Endothelial cell of umbilical vein (primary cell): ENCODE results near the gene ATG7. TPM values are rescaled to one million over a fixed set of nuclear protein-coding genes. Genes with fewer than 3 reads are reported as not detected.

ENCODE experiments used
- BruUV-seq: library from RNA; stranded (reverse); fragments of 400-500 nt; replicated peaks from 2 replicates; lab custom pipeline; 2021; lab: Mats Ljungman, UMichigan
- CTCF ChIA-PET: fragments of 300-600, 350-600 bp; sonication (Branson Sonifier 250); formaldehyde crosslinking; loops from one replicate; lab custom pipeline; 2021; ENCODE audit warnings: antibody characterized with exemption, inconsistent platforms; lab: Charles Lee
- POLR2A ChIA-PET: fragments of 300-600, 350-600 bp; sonication (Branson Sonifier 250); formaldehyde crosslinking; loops from one replicate; lab custom pipeline; 2021; ENCODE audit warnings: antibody characterized with exemption, inconsistent platforms; lab: Charles Lee
- DNase-seq: peaks from one replicate; pipeline ENCODE4 v3.0.0-alpha.2; 2011; ENCODE audit warnings: low read depth, low spot score
- FAIRE-seq: peaks from 2 replicates; lab custom pipeline; 2011; peaks lifted over from hg19 to GRCh38; lab: Jason Lieb, UNC
- H2AFZ ChIP-seq: 2 replicates; pipeline ENCODE4 v1.6.0; 2012; ENCODE audit warnings: low read depth, low read length, control low read depth, inconsistent platforms
- H3K27ac ChIP-seq: 2 replicates; pipeline ENCODE4 v1.5.1; 2011; ENCODE audit warnings: low read depth, mild to moderate bottlenecking, control low read depth, low read length, moderate library complexity; ENCODE audit not compliant: insufficient read depth
- H3K27me3 ChIP-seq, 2 experiments: 2 replicates each; pipeline versions ENCODE4 v1.6.0 to v1.6.1; 2011; ENCODE audit warnings: low read length in 2 of 2, mixed read lengths in 1 of 2; ENCODE audit not compliant: control insufficient read depth in 2 of 2, insufficient read depth in 2 of 2
- H3K36me3 ChIP-seq, 2 experiments: 2 replicates in 1 of 2; 3 replicates in 1 of 2; pipeline ENCODE4 v1.5.1; 2011; ENCODE audit warnings: low read length in 2 of 2, mild to moderate bottlenecking in 1 of 2, moderate library complexity in 1 of 2; ENCODE audit not compliant: control insufficient read depth in 2 of 2, insufficient read depth in 2 of 2; ENCODE audit errors: extremely low read depth in 1 of 2
- H3K4me1 ChIP-seq: 3 replicates; pipeline ENCODE4 v1.5.1; 2011; ENCODE audit warnings: mild to moderate bottlenecking, low read length; ENCODE audit not compliant: control insufficient read depth, insufficient read depth; ENCODE audit errors: extremely low read depth
- H3K4me2 ChIP-seq: 2 replicates; pipeline ENCODE4 v1.6.1; 2011; ENCODE audit warnings: low read length, control low read depth, mixed read lengths; ENCODE audit not compliant: insufficient read depth
- H3K4me3 ChIP-seq, 3 experiments: fragments of 200-600 bp in 1 of 3; sonication (generic), shearing (Covaris generic) in 1 of 3; replicated peaks in 1 of 3; 2 replicates each; pipeline ENCODE4 v1.5.1; 2011 to 2016; ENCODE audit warnings: control low read depth in 3 of 3, low read length in 3 of 3, mild to moderate bottlenecking in 2 of 3, inconsistent platforms in 1 of 3, low read depth in 1 of 3, moderate library complexity in 1 of 3; ENCODE audit not compliant: insufficient read depth in 1 of 3
- H3K79me2 ChIP-seq: 2 replicates; pipeline ENCODE4 v1.6.0; 2012; ENCODE audit warnings: low read length, inconsistent platforms; ENCODE audit not compliant: control insufficient read depth, insufficient read depth
- H3K9ac ChIP-seq: replicated peaks from 2 replicates; pipeline ENCODE3; 2011; ENCODE audit warnings: low read length, control low read depth; ENCODE audit not compliant: insufficient read depth; ENCODE audit errors: extremely low read depth
- H3K9me1 ChIP-seq: replicated peaks from 3 replicates; pipeline ENCODE4 v1.6.0; 2011; ENCODE audit warnings: mild to moderate bottlenecking, low read length; ENCODE audit not compliant: control insufficient read depth, insufficient read depth; ENCODE audit errors: extremely low read depth
- H3K9me3 ChIP-seq: replicated peaks from 2 replicates; pipeline ENCODE4 v1.5.1; 2012; ENCODE audit warnings: low read length, inconsistent platforms; ENCODE audit not compliant: control insufficient read depth, insufficient read depth
- H4K20me1 ChIP-seq: replicated peaks from 2 replicates; pipeline ENCODE3; 2011; ENCODE audit warnings: mild to moderate bottlenecking, low read length; ENCODE audit not compliant: control insufficient read depth, insufficient read depth; ENCODE audit errors: extremely low read depth
- EZH2 ChIP-seq: IDR thresholded peaks from 2 replicates; pipeline ENCODE4 v1.6.1; 2012; ENCODE audit warnings: borderline replicate concordance, low read depth, mild to moderate bottlenecking, moderate library complexity, low read length, inconsistent platforms; ENCODE audit not compliant: severe bottlenecking
- FOS ChIP-seq: IDR thresholded peaks from 2 replicates; pipeline ENCODE4 v1.6.1; 2011; ENCODE audit warnings: mild to moderate bottlenecking, low read length, moderate library complexity, borderline replicate concordance; ENCODE audit not compliant: insufficient read depth
- GATA2 ChIP-seq: IDR thresholded peaks from 2 replicates; pipeline ENCODE4 v1.7.0; 2011; ENCODE audit warnings: low read depth, mild to moderate bottlenecking, moderate library complexity, mixed read lengths, low read length; ENCODE audit not compliant: insufficient read length, insufficient read depth
- JUN ChIP-seq: IDR thresholded peaks from 2 replicates; pipeline ENCODE4 v1.6.1; 2011; ENCODE audit warnings: borderline replicate concordance, low read depth; ENCODE audit not compliant: insufficient read length, insufficient read depth
- MYC ChIP-seq: IDR thresholded peaks from one replicate; pipeline ENCODE4 v1.6.1; 2011; ENCODE audit warnings: mild to moderate bottlenecking, low read depth, low read length
- POLR2A ChIP-seq: IDR thresholded peaks from 2 replicates; pipeline ENCODE4 v1.6.1; 2012; ENCODE audit warnings: low read depth, mild to moderate bottlenecking, control low read depth, low read length
- POLR2AphosphoS5 ChIP-seq: IDR thresholded peaks from 2 replicates; pipeline ENCODE4 v1.6.1; 2012; ENCODE audit warnings: low read depth, mild to moderate bottlenecking, control low read depth, low read length, moderate library complexity; ENCODE audit not compliant: insufficient read depth
- dilution Hi-C: fragments of 300-500 bp; cut with MboI; formaldehyde crosslinking; loops from one replicate; pipeline ENCODE4 v1.15.0; 2019; ENCODE audit warnings: low sequenced_read_pairs; ENCODE audit not compliant: extremely low pct_ligation_motif_present
- intact Hi-C: fragments of 100-400 bp; cut with micrococcal nuclease; formaldehyde crosslinking; loops from one replicate; pipeline ENCODE4 v1.10.0; 2022
- polyA plus RNA-seq, 4 experiments: library from polyadenylated mRNA; depleted of rRNA in 3 of 4; stranded (reverse) in 3 of 4; unstranded in 1 of 4; fragments of >200 nt; gene quantifications; 2 replicates each; pipeline versions ENCODE4 v1.2.1 to v1.2.3, GENCODE V29; 2011 to 2012; ENCODE audit warnings: missing spikeins in 1 of 4
- total RNA-seq: library from RNA; stranded (reverse); gene quantifications from 2 replicates; pipeline ENCODE4 v1.2.3, GENCODE V29; 2021
- TF ChIP-seq, protein P1 (sequence below): IDR thresholded peaks from 2 replicates; pipeline ENCODE4 v1.6.1; 2011; ENCODE audit not compliant: insufficient read depth, insufficient read length
- TF ChIP-seq, protein P2 (sequence below), 2 donors: IDR thresholded peaks; 1 replicate in 1 of 2; 2 replicates in 1 of 2; pipeline ENCODE4 v1.5.1; 2011; ENCODE audit warnings: low read length in 2 of 2, mild to moderate bottlenecking in 2 of 2, moderate library complexity in 2 of 2, control low read depth in 1 of 2, inconsistent platforms in 1 of 2, low read depth in 1 of 2; ENCODE audit not compliant: insufficient read depth in 1 of 2; ENCODE audit errors: extremely low read depth in 1 of 2

The ATG7 gene
- total and polyA plus RNA-seq, 2 donors (not counting 3 experiments of a cell fraction or from before 2014, with no cell fraction given) = 30.8 to 48.3 TPM

DNA sequence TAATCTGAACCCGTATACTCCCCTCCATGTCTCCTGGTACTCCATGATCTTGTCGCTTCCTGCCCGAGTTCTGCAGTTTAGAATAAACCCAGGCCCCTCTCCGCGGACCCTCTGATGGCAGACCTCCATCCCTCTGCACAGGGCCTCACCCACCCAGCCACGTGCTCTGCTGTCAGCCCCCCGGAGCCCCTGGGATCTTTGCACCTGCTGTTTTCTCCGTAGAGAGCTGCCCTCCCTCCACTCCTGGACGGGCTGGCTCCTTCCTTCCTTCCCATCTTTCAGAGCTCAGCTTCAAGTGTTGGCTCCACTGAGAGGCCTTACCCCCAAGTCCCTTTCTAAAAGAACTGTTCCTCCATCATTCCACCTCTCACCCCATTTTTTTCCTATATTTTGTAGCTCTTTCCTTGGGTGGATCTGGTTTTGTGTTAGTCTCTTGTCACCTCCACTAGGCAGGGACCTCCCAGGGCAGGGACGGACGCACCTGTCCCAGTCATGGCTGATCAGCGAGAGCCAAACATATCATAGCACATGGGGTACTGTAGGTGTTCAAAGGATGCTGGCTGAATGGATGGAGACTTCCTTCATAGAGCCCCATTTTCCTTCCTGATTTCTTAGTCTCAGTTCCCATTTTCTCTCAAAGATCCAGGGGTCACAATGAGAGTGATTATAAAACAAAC is 264.9 kb downstream of the ATG7 start:
- no peaks in the 10 kb centered on the region for H3K9me1 ChIP-seq
- H4K20me1 ChIP-seq = no peaks in the 10 kb centered on the region
- CTCF ChIA-PET = no interaction called here

More for the DNA sequence above, 264.9 kb downstream of the ATG7 start:
- Histone ChIP-seq H2AFZ (no peak overlapping the region), H3K4me2 (no peak overlapping the region), H3K27ac (no peak overlapping the region), H3K36me3 (no peaks in the 10 kb centered on the region), H3K79me2 (no peaks in the 10 kb centered on the region), H3K9me3 (no peaks in the 10 kb centered on the region), H3K9ac (no peak overlapping the region), H3K27me3 (no peaks in the 10 kb centered on the region), H3K4me1 (no peaks in the 10 kb centered on the region), H3K4me3 (no peak overlapping the region)
- BruUV-seq = no TSS peak
- POLR2A ChIA-PET = no interaction called here
- FAIRE-seq = no peak
- dilution Hi-C loops (no loop called here), intact Hi-C loops (no loop called here)
- no peak for TF ChIP-seq POLR2A
- TF ChIP-seq FOS = no peak
- TF ChIP-seq, protein P1, sequence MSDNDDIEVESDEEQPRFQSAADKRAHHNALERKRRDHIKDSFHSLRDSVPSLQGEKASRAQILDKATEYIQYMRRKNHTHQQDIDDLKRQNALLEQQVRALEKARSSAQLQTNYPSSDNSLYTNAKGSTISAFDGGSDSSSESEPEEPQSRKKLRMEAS = no peak
- TF ChIP-seq GATA2 = no peak
- TF ChIP-seq POLR2AphosphoS5 = no peak
- no peak for TF ChIP-seq JUN
- TF ChIP-seq MYC = no peak
- no peak for TF ChIP-seq EZH2
- TF ChIP-seq, protein P2, sequence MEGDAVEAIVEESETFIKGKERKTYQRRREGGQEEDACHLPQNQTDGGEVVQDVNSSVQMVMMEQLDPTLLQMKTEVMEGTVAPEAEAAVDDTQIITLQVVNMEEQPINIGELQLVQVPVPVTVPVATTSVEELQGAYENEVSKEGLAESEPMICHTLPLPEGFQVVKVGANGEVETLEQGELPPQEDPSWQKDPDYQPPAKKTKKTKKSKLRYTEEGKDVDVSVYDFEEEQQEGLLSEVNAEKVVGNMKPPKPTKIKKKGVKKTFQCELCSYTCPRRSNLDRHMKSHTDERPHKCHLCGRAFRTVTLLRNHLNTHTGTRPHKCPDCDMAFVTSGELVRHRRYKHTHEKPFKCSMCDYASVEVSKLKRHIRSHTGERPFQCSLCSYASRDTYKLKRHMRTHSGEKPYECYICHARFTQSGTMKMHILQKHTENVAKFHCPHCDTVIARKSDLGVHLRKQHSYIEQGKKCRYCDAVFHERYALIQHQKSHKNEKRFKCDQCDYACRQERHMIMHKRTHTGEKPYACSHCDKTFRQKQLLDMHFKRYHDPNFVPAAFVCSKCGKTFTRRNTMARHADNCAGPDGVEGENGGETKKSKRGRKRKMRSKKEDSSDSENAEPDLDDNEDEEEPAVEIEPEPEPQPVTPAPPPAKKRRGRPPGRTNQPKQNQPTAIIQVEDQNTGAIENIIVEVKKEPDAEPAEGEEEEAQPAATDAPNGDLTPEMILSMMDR (IDR thresholded peaks at IDR 0.05; ENCODE audit: extremely low read depth in 1 of 2, insufficient read depth in 1 of 2, low read depth in 1 of 2, low read length in 2 of 2) = no peak
- no peak for DNase-seq
